ENCODE results near the gene MEF2B.

The MEF2B gene

DNA sequence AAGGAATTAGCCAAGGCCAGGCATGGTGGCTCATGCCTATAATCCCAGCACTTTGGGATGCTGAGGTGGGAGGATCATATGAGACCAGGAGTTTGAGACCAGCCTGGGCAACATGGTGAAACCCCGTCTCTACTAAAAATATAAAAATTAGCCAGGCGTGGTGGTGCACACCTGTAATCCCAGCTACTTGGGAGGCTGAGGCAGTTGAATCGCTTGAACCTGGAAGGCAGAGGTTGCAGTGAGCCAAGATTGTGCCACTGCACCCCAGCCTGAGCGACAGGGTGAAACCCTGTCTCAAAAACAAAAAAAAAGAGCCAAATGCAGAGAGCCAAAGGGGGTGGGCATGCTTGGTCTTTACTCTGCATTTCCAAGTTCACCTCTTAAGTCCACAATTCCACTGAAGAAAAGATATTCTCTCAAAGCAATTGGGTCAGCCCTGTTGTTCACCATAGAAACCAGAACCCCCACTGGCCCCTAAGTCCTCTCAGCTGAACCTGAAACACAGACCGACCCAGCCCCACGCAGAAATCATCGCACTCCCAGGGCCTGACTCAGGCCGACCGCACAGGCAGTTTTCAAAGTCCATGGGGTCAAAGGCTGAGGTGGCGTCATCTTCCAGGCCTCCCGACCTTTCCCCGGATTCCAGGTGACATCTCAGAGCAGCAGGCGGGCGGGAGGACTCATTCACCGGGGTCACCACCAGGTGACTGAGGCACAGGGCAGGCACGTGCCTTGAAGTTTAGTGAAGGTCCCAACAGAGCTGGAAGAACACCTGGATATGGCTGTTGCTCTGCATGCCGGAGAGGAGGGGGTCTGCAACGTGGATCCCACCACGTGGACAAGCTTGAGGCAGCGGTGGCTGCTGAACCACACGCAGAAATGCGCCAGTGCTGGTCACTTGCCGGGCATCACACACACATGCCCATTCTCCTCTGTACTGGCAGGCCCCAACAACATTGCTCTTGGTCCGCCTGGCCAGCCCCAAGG lies 73.1 kb downstream of the MEF2B start:
- no peaks in the 10 kb centered on the region for H3K9me3 ChIP-seq
- H3K36me3 ChIP-seq: peaks cover 23 to 62% (median 40%) of the 10 kb centered on the region in 3 donors
- no peaks in the 10 kb centered on the region for H3K4me1 ChIP-seq
- no peak overlapping the region for H3K27ac ChIP-seq
- TF ChIP-seq, protein P1, sequence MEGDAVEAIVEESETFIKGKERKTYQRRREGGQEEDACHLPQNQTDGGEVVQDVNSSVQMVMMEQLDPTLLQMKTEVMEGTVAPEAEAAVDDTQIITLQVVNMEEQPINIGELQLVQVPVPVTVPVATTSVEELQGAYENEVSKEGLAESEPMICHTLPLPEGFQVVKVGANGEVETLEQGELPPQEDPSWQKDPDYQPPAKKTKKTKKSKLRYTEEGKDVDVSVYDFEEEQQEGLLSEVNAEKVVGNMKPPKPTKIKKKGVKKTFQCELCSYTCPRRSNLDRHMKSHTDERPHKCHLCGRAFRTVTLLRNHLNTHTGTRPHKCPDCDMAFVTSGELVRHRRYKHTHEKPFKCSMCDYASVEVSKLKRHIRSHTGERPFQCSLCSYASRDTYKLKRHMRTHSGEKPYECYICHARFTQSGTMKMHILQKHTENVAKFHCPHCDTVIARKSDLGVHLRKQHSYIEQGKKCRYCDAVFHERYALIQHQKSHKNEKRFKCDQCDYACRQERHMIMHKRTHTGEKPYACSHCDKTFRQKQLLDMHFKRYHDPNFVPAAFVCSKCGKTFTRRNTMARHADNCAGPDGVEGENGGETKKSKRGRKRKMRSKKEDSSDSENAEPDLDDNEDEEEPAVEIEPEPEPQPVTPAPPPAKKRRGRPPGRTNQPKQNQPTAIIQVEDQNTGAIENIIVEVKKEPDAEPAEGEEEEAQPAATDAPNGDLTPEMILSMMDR (IDR thresholded peaks at IDR 0.05): no peak
- no peaks in the 10 kb centered on the region for H3K27me3 ChIP-seq
- no peak overlapping the region for H3K4me3 ChIP-seq
- DNase-seq: no peak
- intact Hi-C loops (cut with DNase I; ENCODE audit: low total_unique reads): no loop called here

DNA sequence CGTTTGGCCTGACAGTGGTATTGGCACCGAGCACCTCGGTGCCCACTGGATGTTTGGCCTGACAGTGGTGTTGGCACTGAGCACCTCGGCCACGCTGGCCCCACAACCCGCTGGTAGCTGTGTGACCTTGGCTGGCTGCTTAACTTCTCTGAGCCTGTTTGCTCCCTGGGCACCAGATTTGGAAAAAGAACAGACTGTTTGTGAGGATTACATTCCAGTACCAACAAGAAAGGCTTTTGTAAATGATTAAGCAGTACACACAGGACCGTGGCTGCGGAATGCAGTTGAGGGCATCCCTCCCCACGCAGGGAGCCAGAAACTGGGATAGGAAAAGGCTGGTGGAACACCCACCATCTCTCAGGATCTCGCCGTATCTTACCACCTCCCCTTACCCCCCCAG lies 74.4 kb downstream of the MEF2B start:
- H3K4me3 ChIP-seq: no peak overlapping the region
- intact Hi-C loops (cut with DNase I; ENCODE audit: low total_unique reads): no loop called here

More for the DNA sequence above, 74.4 kb downstream of the MEF2B start:
- TF ChIP-seq, protein P1 (IDR thresholded peaks at IDR 0.05): no peak
- H3K27me3 ChIP-seq: no peaks in the 10 kb centered on the region
- H3K9me3 ChIP-seq: no peaks in the 10 kb centered on the region
- H3K27ac ChIP-seq: no peak overlapping the region
- peaks cover 15 to 55% (median 28%) of the 10 kb centered on the region in 3 donors for H3K36me3 ChIP-seq
- no peaks in the 10 kb centered on the region for H3K4me1 ChIP-seq
- DNase-seq: no peak
